M059J (cell line): ENCODE results near the gene PLAC1. TPM values are rescaled to one million over a fixed set of nuclear protein-coding genes. Genes with fewer than 3 reads are reported as not detected.

Experiments
- DNase-seq: peaks from one replicate; pipeline ENCODE4 v3.0.0-alpha.2; 2012; ENCODE audit warnings: low read depth
- total RNA-seq: library from RNA; depleted of rRNA; stranded (reverse); fragments of >200 nt; shearing (Covaris generic); gene quantifications from 2 replicates; pipeline ENCODE4 v1.2.3, GENCODE V29; 2014

Gene PLAC1
- total RNA-seq, 1 experiment from 2014 or later, result 0.37 TPM

DNA sequence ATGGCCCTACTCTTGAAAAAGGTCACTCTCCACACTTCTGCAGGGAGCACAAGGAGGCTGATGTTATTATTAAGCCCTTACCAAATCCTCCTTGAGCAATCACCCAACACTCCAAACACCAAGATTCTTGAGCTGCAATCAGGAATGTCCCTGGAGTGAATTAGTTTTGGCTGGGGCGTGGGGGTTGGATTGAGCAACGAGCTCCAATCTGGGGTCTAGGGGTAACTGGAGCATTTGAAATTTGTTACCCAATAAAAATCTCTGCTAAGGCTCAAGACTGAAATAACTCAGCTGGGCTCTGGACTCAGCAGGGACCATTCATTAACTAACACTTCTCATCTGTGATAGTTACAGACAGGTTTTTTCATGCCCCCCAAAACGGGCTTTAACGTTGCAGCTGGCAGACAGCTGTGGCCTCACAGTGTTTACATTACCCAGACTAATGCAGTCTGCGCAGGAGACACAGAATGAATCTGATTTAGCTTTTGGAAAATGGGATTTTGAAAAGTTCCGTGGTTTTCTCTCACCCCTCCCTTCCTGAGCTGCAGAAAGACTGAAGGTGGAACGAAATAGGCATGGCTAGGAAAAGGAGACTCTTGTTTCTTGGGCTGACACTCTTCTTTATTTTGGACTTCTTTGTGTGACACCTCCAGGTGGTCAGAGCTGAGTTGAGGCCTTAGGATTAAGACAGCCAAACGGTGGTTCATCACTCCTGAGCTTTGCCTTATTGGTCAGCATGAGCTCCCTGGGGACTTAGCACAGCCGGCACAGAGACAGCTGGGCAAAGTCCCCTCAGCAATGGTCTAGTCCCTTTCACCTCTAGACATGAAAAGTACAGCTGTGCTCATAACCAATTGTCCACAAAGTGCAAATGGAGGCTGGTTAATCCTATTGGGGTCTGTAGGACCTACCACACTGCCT lies 26.6 kb downstream of the PLAC1 start:
- no peak for DNase-seq

DNA sequence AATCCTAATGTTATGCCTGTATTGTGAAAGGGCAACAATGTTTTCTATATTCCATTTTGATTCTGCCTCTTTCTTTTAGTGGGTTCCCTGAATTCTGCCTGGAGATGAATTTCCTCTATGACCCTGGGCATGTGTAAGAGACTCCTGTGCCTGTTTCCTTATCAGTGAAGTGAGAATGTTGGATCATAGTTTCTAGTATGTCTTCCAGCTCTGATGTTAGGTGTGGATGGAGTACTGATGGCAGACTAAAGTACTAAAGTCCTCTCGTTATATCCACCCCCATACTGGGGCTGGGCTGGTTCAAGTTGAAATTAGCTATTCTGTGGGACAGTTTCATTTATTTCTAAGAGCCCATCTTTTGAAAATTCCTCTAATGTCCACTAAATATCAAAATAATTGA lies 29.6 kb downstream of the PLAC1 start:
- no peak for DNase-seq

- peak; percentile 72 for DNase-seq
Measured at GRCh38 chrX:134626434-134626833, 31.8 kb downstream of the PLAC1 start.

DNA sequence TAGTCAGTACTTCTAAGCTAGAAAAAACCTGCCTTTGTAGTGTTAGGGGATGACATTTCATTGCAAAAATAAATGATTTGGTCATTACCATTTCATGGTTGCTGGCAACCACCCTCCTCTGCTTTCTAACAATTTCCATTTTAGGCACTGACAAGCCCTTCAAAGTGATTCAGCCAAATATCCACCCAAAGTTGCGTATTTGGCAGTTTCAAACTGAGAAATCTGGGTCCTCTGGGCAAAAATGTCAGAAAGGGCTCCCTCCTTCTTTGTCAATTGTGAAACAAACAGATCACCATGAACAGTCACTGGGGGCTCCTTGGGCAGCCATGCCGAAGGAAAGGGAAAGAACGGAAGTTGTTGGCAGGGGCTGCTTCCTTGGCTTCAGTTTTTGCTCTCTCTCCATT lies 33.0 kb downstream of the PLAC1 start:
- DNase-seq, result peak; percentile 40

DNA sequence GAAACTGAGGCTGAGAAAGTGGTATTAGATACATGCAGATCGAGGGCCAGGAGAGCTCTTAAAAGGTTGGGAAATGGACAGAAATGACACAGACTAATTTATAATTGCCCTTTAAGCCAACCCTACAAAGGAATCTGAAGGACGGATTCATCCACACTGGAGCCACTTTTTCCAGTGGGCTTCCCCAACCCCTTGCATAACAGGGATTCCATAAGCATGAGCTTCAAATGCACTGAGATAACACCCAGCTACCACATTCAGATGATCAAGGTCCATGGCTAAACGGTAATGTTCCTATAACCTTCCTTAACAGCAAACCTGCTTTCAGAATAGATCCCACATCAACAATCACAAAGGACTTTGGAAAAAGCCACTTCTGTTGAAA lies 34.2 kb downstream of the PLAC1 start:
- DNase-seq, result peak; percentile 32

DNA sequence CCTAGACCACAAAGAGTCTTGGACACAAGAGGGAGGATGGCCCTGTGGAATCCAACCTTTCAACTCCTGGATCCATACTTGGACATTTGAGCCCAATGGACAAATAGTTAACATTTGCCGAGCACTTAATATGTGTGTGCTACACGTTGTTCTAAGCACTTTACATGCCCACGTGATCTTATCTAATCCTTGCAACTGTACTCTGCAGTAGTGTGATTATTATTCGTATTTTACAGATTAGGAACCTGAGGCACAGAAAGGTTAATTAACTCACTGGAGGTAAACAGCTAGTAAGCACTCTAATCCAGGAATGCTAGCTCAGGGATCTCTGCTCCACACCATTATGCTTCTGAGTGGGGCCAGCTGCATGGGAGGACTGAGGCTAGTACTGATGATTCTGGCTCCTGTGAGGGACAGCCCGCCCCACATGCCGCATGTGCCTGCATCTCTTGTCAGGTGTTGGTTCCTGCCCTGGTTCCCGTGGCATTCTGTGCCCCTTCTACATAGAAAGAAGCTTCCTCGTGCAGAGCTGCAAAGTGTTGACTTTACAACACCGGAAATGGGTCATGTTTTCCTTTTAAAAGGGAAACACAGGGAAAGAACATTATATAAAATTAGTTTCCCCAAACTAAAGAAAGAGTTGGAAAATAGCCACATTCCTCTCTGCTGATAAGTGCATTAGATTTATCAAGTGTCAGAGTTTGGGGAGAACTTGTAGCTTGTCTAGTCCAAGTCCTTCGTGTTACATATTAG lies 34.8 kb downstream of the PLAC1 start:
- peak; percentile 62 for DNase-seq

GRCh38 chrX:134622813-134623185 lies 35.5 kb downstream of the PLAC1 start:
- peak; percentile 88 for DNase-seq

DNA sequence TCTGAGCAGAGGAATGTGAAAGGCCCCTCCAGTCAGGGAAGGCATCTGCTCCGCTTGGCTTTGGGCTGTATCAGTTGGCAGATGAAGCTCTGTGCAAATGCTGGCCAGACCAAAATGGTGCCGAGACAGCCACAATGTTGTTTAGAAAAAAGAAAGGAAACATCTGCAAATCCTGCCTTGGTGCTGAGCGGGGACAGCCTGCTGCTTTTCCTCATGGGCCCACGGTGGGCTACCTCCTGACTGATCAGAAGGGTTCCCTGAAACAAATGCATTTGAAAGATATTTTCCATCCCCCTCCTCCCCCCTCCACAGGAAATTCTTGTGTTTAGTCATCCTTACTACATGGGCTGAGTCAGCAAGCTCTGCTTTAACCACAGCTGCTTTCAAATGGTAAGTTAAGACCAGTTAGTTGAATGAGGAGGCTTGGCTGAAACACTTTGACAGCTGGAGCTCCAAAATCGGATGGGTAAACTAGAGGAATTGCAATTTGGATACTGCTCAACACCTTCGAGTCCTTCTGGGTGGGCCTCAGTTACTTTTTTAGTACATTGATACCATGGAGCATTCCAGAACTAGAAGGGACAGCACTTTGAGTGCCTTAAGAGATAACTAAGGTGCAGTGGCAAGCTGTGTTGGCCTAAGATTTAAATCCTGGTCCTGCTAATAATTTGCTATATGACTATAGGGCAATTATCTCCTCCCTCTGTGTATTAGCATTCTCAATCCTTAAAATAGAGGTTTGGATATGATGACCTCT lies 36.0 kb downstream of the PLAC1 start:
- DNase-seq, result peak; percentile 96

DNA sequence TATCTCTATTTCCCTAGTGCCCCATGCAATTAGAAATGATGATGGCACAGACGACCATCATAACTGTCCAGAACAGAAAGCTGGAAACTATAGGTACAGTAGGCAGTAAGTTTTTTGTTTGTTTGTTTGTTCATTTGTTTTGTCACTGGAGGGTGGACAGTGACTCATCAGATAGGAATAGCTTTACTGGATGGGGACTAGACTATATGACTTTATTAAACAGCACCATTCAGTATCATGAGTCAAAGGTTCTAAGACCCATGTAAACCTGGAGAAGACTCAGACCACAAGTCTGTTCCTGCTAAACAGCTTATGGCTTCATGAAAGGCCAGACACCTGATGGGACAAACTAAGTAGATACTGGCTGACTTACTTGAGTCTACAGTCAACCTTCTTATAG lies 38.4 kb downstream of the PLAC1 start:
- DNase-seq, result peak; percentile 53

GRCh38 chrX:134613396-134613795 lies 44.9 kb downstream of the PLAC1 start:
- no peak for DNase-seq

GRCh38 chrX:134608153-134608552 lies 50.1 kb downstream of the PLAC1 start:
- DNase-seq, result no peak

GRCh38 chrX:134607523-134607922 lies 50.7 kb downstream of the PLAC1 start:
- DNase-seq, result no peak

GRCh38 chrX:134604701-134605311 lies 53.5 kb downstream of the PLAC1 start:
- peak; percentile 77 for DNase-seq

- peak; percentile 94 for DNase-seq
Measured at GRCh38 chrX:134603806-134604700, 54.2 kb downstream of the PLAC1 start.

DNA sequence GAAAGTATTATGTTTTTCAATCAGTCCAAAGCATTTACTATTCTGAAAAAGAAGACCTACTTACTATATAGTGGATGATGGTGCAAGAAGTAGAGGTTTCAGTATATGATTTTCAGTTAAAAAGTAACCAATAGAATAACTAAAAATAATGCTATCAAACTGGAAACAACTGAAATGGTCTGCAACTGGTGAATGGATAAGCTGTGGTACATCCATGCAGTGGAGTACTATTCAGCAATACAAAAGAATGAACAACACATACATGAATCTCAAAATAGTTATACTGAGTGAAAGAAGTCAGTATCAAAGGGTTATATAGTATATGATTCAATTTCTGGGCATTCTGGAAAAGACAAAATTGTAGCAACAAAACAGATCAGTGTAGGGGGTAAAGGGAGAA lies 55.9 kb downstream of the PLAC1 start:
- no peak for DNase-seq

DNA sequence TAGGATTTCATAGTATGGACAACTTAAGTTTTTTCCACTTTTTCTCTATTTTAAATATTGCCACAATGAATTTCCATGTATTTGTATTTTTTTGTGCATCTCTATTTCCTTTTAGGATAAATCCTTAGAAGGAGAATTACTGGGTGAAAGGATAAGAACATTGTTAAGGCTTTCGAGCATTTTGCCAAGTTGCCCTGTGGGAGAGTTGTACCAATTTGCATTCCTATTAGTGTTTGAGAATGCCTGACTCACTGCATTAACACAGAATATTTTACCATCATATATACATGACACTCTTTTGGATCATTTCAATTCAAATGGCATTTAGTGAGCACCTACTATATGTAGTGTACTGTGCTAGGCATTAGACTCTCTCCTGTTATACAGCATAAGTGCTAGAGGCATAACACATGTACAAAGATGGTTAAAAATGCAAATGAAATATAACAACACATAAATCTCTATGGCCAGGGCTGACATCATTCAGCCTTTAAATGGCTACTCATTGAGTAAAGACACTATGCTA lies 57.0 kb downstream of the PLAC1 start:
- DNase-seq, result peak; percentile 75

- peak; percentile 93 for DNase-seq
Measured at GRCh38 chrX:134600714-134601113, 57.6 kb downstream of the PLAC1 start.

DNA sequence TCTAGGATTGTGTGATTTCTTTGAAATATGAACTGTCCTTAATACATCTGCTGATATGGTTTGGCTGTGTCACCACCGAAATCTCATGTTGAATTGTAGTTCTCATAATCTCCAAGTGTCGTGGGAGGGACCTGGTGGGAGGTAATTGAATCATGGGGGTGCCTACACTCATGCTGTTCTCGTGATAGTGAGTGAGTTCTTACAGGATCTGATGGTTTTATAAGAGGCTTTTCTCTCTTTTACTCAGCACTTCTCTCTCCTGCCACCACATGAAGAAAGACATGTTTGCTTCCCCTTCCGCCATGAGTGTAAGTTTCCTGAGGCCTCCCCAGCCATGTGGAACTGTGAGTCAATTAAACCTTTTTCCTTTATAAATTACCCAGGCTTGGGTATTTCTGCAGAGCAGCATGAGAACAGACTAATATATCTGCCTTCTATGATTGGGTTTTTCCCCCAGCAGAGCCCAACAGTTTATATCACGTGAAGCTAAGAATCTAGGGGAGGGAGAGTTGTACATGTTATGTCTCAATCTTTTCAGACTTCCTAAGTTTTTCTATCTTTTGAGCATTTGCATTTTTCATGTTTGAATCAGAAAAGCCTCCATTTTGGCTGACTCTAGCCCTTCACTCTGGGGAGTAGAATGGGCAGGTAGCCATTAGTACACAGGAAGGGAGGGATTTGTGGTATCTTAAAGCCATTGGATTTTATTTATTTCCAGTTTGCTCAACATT lies 58.9 kb downstream of the PLAC1 start:
- DNase-seq, result peak; percentile 59

DNA sequence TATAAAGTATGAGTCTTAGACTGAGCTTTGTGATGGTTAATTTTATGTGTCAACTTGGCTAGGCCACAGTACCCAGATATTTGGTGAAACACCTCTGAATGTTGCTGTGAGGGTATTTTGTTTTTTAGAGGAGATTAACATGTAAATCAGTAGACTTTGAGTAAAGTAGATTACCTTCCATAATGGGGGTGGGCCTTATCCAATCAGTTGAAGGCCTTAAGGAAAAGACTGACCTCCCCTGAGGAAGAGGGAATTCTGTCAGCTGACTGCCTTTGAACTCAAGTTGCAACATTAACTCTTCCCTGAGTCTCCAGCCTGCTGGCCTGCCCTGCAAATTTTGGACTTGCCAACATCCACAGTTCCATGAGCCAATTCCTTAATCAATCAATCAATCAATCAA lies 66.0 kb downstream of the PLAC1 start:
- no peak for DNase-seq

- no peak for DNase-seq
Measured at GRCh38 chrX:134591502-134591901, 66.8 kb downstream of the PLAC1 start.
